Loucy (cell line): ENCODE data around the gene SPRYD3.

Source experiments
- H2AFZ ChIP-seq: fragments of 200-600 bp; sonication (generic); 2 replicates; pipeline ENCODE4 v1.6.0; 2016; ENCODE audit warnings: antibody characterized with exemption, mild to moderate bottlenecking, low read length, moderate library complexity
- H3F3A ChIP-seq: fragments of 200-600 bp; 2 replicates; pipeline ENCODE4 v1.6.0; 2016; ENCODE audit warnings: antibody characterized with exemption, low read depth, mild to moderate bottlenecking
- H3K27me3 ChIP-seq: fragments of 200-600 bp; sonication (generic); 2 replicates; pipeline ENCODE4 v1.6.1; 2014; ENCODE audit warnings: low read length, mild to moderate bottlenecking; ENCODE audit not compliant: insufficient read depth, poor library complexity, severe bottlenecking
- H3K36me3 ChIP-seq: fragments of 200-600 bp; sonication (generic); 2 replicates; pipeline ENCODE4 v1.6.1; 2016; ENCODE audit warnings: low read length; ENCODE audit not compliant: insufficient read depth
- H3K4me1 ChIP-seq: fragments of 200-600 bp; sonication (generic); 2 replicates; pipeline ENCODE4 v1.5.1; 2014; ENCODE audit warnings: low read length, mild to moderate bottlenecking; ENCODE audit not compliant: insufficient read depth, poor library complexity, severe bottlenecking
- H3K4me2 ChIP-seq: fragments of 200-600 bp; sonication (generic); 2 replicates; pipeline ENCODE4 v1.6.0; 2014; ENCODE audit warnings: antibody characterized with exemption, low read length, low read depth, mild to moderate bottlenecking; ENCODE audit not compliant: poor library complexity, severe bottlenecking
- H3K4me3 ChIP-seq: fragments of 200-600 bp; sonication (generic); 2 replicates; pipeline ENCODE4 v1.5.1; 2014; ENCODE audit warnings: low read length, mild to moderate bottlenecking, mixed read lengths; ENCODE audit not compliant: poor library complexity, severe bottlenecking
- H3K79me2 ChIP-seq: fragments of 200-600 bp; sonication (generic); 2 replicates; pipeline ENCODE4 v1.6.1; 2014; ENCODE audit warnings: low read length; ENCODE audit not compliant: insufficient read depth
- H3K9ac ChIP-seq: fragments of 200-600 bp; sonication (generic); 2 replicates; pipeline ENCODE4 v1.6.0; 2014; ENCODE audit warnings: mild to moderate bottlenecking, low read depth, low read length, moderate library complexity; ENCODE audit not compliant: poor library complexity, severe bottlenecking
- H3K9me2 ChIP-seq: fragments of 200-600 bp; sonication (generic); replicated peaks from 2 replicates; pipeline ENCODE4 v1.6.1; 2016; ENCODE audit warnings: low read depth, low read length, mixed read lengths
- H3K9me3 ChIP-seq: fragments of 200-600 bp; sonication (generic); 2 replicates; pipeline ENCODE4 v1.6.1; 2014; ENCODE audit warnings: mild to moderate bottlenecking, antibody characterized with exemption, low read length, low read depth; ENCODE audit not compliant: insufficient read depth
- H4K20me1 ChIP-seq: fragments of 200-600 bp; sonication (generic); 2 replicates; pipeline ENCODE4 v1.6.0; 2014; ENCODE audit warnings: antibody characterized with exemption, low read length, mild to moderate bottlenecking; ENCODE audit not compliant: insufficient read depth, poor library complexity, severe bottlenecking
- EZH2phosphoT487 ChIP-seq: fragments of 200-600 bp; IDR thresholded peaks from 2 replicates; pipeline ENCODE4 v1.6.1; 2018; ENCODE audit warnings: antibody characterized with exemption, mild to moderate bottlenecking, moderate library complexity, borderline replicate concordance
- TF ChIP-seq, protein P1 (sequence below): fragments of 200-600 bp; sonication (generic); conservative IDR thresholded peaks from 2 replicates; pipeline ENCODE4 v1.5.1; 2014; ENCODE audit warnings: mild to moderate bottlenecking, antibody characterized with exemption, low read length

SPRYD3 gene

GRCh38 chr12:53100466-53101151, 21.4 kb upstream of the SPRYD3 start:
- H4K20me1 ChIP-seq: no peaks in the 10 kb centered on the region
- no peak overlapping the region for H3K9ac ChIP-seq
- H3K4me1 ChIP-seq: peaks cover 53% of the 10 kb centered on the region
- no peak overlapping the region for H3K4me2 ChIP-seq
- no peaks in the 10 kb centered on the region for H3K36me3 ChIP-seq
- no peaks in the 10 kb centered on the region for H3K27me3 ChIP-seq
- H3K9me2 ChIP-seq: no peaks in the 10 kb centered on the region
- no peak overlapping the region for H3K4me3 ChIP-seq
- H3K79me2 ChIP-seq: no peaks in the 10 kb centered on the region
- H3F3A ChIP-seq: no peaks in the 10 kb centered on the region; the same call in 1 of the 2 replicates
- no peaks in the 10 kb centered on the region for H3K9me3 ChIP-seq
- no peak overlapping the region for H2AFZ ChIP-seq
- TF ChIP-seq EZH2phosphoT487: no peak
- TF ChIP-seq, protein P1, sequence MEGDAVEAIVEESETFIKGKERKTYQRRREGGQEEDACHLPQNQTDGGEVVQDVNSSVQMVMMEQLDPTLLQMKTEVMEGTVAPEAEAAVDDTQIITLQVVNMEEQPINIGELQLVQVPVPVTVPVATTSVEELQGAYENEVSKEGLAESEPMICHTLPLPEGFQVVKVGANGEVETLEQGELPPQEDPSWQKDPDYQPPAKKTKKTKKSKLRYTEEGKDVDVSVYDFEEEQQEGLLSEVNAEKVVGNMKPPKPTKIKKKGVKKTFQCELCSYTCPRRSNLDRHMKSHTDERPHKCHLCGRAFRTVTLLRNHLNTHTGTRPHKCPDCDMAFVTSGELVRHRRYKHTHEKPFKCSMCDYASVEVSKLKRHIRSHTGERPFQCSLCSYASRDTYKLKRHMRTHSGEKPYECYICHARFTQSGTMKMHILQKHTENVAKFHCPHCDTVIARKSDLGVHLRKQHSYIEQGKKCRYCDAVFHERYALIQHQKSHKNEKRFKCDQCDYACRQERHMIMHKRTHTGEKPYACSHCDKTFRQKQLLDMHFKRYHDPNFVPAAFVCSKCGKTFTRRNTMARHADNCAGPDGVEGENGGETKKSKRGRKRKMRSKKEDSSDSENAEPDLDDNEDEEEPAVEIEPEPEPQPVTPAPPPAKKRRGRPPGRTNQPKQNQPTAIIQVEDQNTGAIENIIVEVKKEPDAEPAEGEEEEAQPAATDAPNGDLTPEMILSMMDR: no peak

- no peak for TF ChIP-seq EZH2phosphoT487
- TF ChIP-seq, protein P1: peak; percentile 84
- peaks cover 47% of the 10 kb centered on the region for H3K4me1 ChIP-seq
- H3F3A ChIP-seq: no peaks in the 10 kb centered on the region; the same call in 1 of the 2 replicates
- H3K4me2 ChIP-seq: peak overlapping the region; percentile 78
- H3K27me3 ChIP-seq: no peaks in the 10 kb centered on the region
- H4K20me1 ChIP-seq: no peaks in the 10 kb centered on the region
- peak overlapping the region; percentile 80 for H3K4me3 ChIP-seq
- H3K9ac ChIP-seq: peak overlapping the region; percentile 72
- no peaks in the 10 kb centered on the region for H3K9me3 ChIP-seq
- H3K79me2 ChIP-seq: no peaks in the 10 kb centered on the region
- 0 out of 2 replicates have a peak overlapping the region, but pooled peaks have one; percentile 7 for H2AFZ ChIP-seq
- H3K9me2 ChIP-seq: no peaks in the 10 kb centered on the region
- no peaks in the 10 kb centered on the region for H3K36me3 ChIP-seq
These were observed 20.1 kb upstream of the SPRYD3 start for GRCh38 chr12:53099071-53099882.

- H3K4me1 ChIP-seq: peaks cover 44% of the 10 kb centered on the region
- no peaks in the 10 kb centered on the region for H3K9me3 ChIP-seq
- H3K9me2 ChIP-seq: no peaks in the 10 kb centered on the region
- TF ChIP-seq EZH2phosphoT487: no peak
- TF ChIP-seq, protein P1: no peak
- H2AFZ ChIP-seq: peak overlapping the region; percentile 95
- no peaks in the 10 kb centered on the region; the same call in 1 of the 2 replicates for H3F3A ChIP-seq
- H3K4me2 ChIP-seq: peak overlapping the region; percentile 78
- peak overlapping the region; percentile 72 for H3K9ac ChIP-seq
- no peaks in the 10 kb centered on the region for H3K27me3 ChIP-seq
- H3K79me2 ChIP-seq: no peaks in the 10 kb centered on the region
- no peaks in the 10 kb centered on the region for H3K36me3 ChIP-seq
- peak overlapping the region; percentile 80 for H3K4me3 ChIP-seq
- no peaks in the 10 kb centered on the region for H4K20me1 ChIP-seq
These were observed 19.3 kb upstream of the SPRYD3 start for GRCh38 chr12:53098354-53098981.
